H7 (cell line): Measurements from ENCODE around the gene DCTD. TPM values are rescaled to one million over a fixed set of nuclear protein-coding genes. Genes with fewer than 3 reads are reported as not detected.
A peak's percentile ranks its signal among the peaks of the same experiment; 100 is the strongest.

Experiments used
- DNase-seq: peaks from one replicate; pipeline ENCODE4 v3.0.0; 2012
- H3K27me3 ChIP-seq: 2 replicates; pipeline ENCODE4 v1.6.0; 2011; ENCODE audit warnings: mild to moderate bottlenecking, low read length; ENCODE audit not compliant: control insufficient read depth, insufficient read depth
- H3K36me3 ChIP-seq: replicated peaks from 2 replicates; pipeline ENCODE4 v1.5.1; 2011; ENCODE audit warnings: low read length; ENCODE audit not compliant: control insufficient read depth, insufficient read depth
- H3K4me3 ChIP-seq: 2 replicates; pipeline ENCODE4 v1.5.1; 2011; ENCODE audit warnings: low read depth, mild to moderate bottlenecking, control low read depth, low read length, moderate library complexity; ENCODE audit not compliant: insufficient read depth
- total RNA-seq: library from RNA; depleted of rRNA; stranded (reverse); fragments of >200 nt; shearing (Covaris generic); gene quantifications from 2 replicates; pipeline ENCODE4 v1.2.3, GENCODE V29; 2014

Gene DCTD
- total RNA-seq, 1 experiment from 2014 or later: 55.0 TPM

DNA sequence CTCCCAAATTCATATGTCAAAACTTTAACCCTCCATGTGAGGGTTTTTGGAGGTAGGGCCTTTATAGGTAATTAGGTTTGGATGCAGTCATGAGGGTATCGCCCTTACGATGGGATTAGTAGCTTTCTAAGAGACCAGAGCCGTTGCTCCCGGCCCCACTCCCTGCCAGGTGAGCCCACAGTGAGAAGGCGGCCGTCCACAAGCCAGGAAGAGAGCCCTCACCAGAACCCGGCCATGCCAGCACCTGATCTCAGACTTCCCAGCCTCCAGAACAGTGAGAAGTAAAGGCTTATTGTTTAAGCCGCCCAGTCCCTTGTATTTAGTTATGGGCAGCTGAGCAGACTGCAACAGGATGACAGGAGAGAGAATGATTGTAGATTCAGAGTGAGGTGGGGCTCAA is 40.8 kb downstream of the DCTD start:
- Histone ChIP-seq H3K27me3 (no peaks in the 10 kb centered on the region), H3K36me3 (no peaks in the 10 kb centered on the region), H3K4me3 (no peak overlapping the region)
- DNase-seq: no peak

DNA sequence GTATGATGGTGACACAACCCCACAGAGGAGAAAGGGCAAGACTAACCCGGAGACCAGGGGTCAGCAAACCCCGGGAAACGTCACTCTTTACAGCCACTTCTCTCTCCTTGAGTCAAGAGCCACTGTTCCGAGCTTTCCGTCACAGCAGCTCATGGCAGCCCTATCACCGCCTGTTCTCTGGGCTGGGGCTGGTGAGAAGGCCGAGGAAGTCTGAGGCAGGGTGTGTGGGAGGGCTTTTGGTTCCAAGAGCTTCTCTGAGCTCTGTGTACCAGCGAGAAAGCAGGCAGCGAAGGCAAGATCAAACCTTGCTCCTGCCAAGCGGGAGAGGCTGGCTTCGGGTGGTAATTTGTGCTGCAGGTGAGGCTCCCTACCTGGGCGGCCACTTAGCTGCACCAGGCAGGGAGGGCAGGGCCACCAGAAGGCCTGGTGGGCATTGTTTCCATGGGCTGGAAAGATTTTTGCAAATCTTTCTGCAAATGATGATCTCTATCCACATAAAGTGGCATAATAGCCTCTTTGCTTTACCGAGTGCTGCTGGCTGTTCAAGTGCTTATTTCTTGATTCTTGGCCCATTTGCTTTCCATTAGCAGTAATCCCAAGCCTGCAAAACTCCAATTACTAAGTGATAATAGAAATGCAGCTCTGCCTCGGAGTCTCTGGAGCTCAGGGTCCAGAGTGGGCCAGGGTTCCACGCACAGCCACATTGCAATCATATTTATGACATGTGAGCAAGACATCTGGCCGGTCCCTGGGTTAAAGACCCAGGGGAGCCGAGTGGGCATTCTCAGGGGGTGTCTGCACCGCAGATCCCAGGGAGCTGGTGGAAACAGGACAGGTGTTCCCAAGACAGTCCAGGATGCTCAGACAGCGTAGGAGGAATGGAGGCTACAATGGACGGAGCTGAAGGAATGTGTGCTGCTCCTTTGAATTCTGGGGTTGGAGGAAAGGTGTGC is 41.5 kb downstream of the DCTD start:
- peak; percentile 31 for DNase-seq
- Histone ChIP-seq H3K36me3 (no peaks in the 10 kb centered on the region), H3K27me3 (no peaks in the 10 kb centered on the region), H3K4me3 (no peak overlapping the region)

GRCh38 chr4:182874797-182875345 is 42.3 kb downstream of the DCTD start:
- no peaks in the 10 kb centered on the region for H3K27me3 ChIP-seq
- DNase-seq: no peak
- H3K4me3 ChIP-seq: no peak overlapping the region
- no peaks in the 10 kb centered on the region for H3K36me3 ChIP-seq

- Histone ChIP-seq H3K4me3 (no peak overlapping the region), H3K27me3 (no peaks in the 10 kb centered on the region), H3K36me3 (no peaks in the 10 kb centered on the region)
- DNase-seq: no peak
Measured at GRCh38 chr4:182874304-182874751, 42.9 kb downstream of the DCTD start.

- H3K36me3 ChIP-seq: no peaks in the 10 kb centered on the region
- no peak for DNase-seq
- no peak overlapping the region for H3K4me3 ChIP-seq
- no peaks in the 10 kb centered on the region for H3K27me3 ChIP-seq
Measured at GRCh38 chr4:182873726-182874125, 43.5 kb downstream of the DCTD start.

- Histone ChIP-seq H3K4me3 (no peak overlapping the region), H3K27me3 (no peaks in the 10 kb centered on the region), H3K36me3 (no peaks in the 10 kb centered on the region)
- no peak for DNase-seq
Measured at GRCh38 chr4:182873289-182873688, 43.9 kb downstream of the DCTD start.

GRCh38 chr4:182872886-182873285 is 44.3 kb downstream of the DCTD start:
- H3K36me3 ChIP-seq: no peaks in the 10 kb centered on the region
- H3K4me3 ChIP-seq: no peak overlapping the region

DNA sequence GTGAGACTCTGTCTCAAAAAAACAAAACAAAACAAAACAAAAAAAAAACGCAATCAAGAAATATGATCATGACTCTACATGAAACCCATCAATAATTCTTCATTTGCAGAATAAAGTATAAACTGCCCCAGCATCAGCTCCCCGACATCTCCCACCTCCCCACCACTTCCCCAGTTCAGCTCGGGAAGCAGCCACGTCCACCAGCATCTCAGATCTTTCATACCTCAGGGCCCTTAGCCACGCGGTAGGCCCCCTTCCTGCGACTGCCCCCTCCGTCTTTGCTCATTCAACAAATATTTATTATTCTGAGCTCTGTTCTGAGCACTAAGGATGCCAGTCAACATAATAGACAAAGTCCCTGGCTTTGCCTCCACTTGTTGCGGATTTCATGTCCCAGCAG is 45.6 kb downstream of the DCTD start:
- no peak for DNase-seq
- Histone ChIP-seq H3K36me3 (no peaks in the 10 kb centered on the region), H3K4me3 (no peak overlapping the region), H3K27me3 (no peaks in the 10 kb centered on the region)

More at GRCh38 chr4:182872886-182873285, 44.3 kb downstream of the DCTD start:
- DNase-seq: no peak
- H3K27me3 ChIP-seq: no peaks in the 10 kb centered on the region

GRCh38 chr4:182869697-182870096 is 47.5 kb downstream of the DCTD start:
- H3K4me3 ChIP-seq: no peak overlapping the region
- no peaks in the 10 kb centered on the region for H3K27me3 ChIP-seq

DNA sequence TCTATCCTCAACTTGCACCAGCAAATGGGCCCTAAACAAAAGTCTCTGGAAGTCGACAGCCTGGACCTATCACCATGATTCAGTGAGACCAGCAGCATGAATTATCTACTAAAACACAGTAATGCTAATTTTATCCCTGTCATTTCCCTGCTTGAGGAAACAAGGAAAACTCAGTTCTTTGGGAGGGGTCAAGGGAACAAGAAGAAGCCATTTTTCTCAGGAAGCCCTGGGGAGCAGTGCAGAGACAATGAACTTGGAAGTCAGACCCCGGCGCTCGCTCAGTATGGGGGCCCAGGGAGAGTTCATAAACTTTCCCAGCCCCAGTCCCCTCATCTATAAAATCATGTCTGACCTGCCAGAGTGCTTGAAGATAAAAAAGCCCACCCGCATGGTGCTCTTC is 50.4 kb downstream of the DCTD start:
- Histone ChIP-seq H3K4me3 (no peak overlapping the region), H3K27me3 (no peaks in the 10 kb centered on the region), H3K36me3 (no peaks in the 10 kb centered on the region)
- DNase-seq: no peak

More at GRCh38 chr4:182869697-182870096, 47.5 kb downstream of the DCTD start:
- DNase-seq: no peak
- no peaks in the 10 kb centered on the region for H3K36me3 ChIP-seq

DNA sequence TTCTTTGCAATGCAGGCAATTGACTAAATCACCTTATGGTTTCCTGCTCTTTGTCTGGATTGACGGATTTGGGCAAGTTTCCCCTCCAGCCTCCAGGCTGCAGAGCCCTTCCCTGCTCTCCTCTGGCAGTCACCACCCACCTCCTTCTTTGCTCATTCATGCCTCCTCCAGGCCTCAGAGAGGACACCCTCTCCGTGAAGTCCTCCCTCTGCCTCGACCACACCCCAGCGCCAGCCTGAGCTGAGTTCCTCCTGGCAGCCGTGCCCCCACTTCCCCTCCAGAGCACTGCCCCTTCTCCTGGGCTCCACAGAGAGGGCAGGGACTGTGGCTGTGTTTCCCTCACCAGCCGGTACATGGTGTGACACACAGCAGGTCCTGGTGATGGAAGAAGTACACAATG is 53.7 kb downstream of the DCTD start:
- H3K36me3 ChIP-seq: no peaks in the 10 kb centered on the region
- H3K27me3 ChIP-seq: no peaks in the 10 kb centered on the region
- H3K4me3 ChIP-seq: no peak overlapping the region
- DNase-seq: peak; percentile 45

DNA sequence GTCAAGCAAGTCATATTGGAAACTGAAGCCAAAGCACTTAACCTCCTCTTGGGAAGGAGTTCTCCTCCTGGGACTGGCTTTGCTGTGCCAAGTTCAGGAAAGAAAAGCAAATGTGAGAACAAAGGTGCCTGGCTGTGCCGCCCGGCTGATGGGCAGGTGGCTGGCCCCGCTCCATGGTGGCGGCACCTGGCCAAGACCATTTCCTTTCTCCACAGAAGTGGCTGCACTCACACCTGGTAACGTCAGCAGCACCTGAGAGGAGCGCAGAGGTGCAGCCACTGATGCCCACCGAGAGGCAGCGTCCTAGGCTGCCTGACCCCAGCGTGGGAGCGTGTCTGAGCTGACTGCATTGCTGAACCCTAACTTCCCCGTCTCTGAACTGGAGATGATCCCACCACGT is 54.3 kb downstream of the DCTD start:
- DNase-seq: peak; percentile 53

DNA sequence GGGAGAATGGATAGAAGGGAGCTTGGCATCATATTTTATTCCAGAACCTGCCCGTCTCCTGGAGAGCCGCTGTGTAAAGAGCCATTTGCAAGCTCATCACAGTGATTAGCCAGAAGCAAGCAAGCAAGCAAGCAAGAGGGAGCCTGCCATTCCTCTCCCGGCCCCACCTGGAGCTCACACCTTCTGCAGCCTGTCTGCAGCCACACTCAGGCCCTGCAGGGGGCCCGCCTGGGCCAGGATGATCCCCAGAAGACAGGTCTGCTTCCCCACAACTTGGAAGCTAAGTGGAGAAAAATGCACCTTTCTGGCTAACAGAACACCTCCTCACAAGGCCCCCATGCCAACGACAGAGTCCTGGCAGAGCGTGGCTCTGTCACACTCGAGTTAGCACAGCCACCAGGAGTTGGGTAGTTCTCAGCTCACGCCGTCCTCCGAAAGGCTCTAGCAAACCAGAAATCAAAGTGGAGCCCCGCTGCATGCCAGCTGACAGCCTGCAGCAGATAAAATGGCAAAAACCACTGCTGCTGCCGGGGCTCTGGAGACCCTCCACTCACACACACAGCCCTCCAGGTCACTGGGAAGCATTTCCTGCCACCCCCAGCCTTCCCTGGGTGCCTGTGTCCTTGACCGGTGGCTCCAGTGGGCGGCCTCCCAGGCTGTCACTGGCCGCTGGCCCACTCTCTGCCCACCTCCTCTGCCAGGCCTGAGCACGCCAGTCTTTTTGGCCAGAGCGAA is 54.9 kb downstream of the DCTD start:
- Histone ChIP-seq H3K27me3 (no peaks in the 10 kb centered on the region), H3K4me3 (no peak overlapping the region), H3K36me3 (no peaks in the 10 kb centered on the region)
- DNase-seq: peak; percentile 83

More for the DNA sequence above, 54.3 kb downstream of the DCTD start:
- Histone ChIP-seq H3K4me3 (no peak overlapping the region), H3K36me3 (no peaks in the 10 kb centered on the region), H3K27me3 (no peaks in the 10 kb centered on the region)

GRCh38 chr4:182861346-182861745 is 55.8 kb downstream of the DCTD start:
- no peaks in the 10 kb centered on the region for H3K36me3 ChIP-seq
- no peak overlapping the region for H3K4me3 ChIP-seq
- H3K27me3 ChIP-seq: no peaks in the 10 kb centered on the region
- DNase-seq: peak; percentile 32
